H1 (cell line): ENCODE measurements around the gene TLCD2. TPM values are rescaled to one million over a fixed set of nuclear protein-coding genes. Genes with fewer than 3 reads are reported as not detected.

Experiments used
- CTBP2 ChIP-seq: IDR thresholded peaks from 2 replicates; pipeline ENCODE4 v1.7.0; 2011; ENCODE audit warnings: borderline replicate concordance, mild to moderate bottlenecking, moderate library complexity, mixed read lengths, low read length; ENCODE audit not compliant: insufficient read depth, insufficient read length
- E2F6 ChIP-seq: IDR thresholded peaks from 2 replicates; pipeline ENCODE4 v1.6.1; 2012; ENCODE audit warnings: inconsistent platforms
- EP300 ChIP-seq, 2 experiments: IDR thresholded peaks; 1 replicate in 1 of 2; 2 replicates in 1 of 2; pipeline ENCODE4 v1.6.1; 2011 to 2012; ENCODE audit warnings: low read depth in 2 of 2, low read length in 2 of 2, mild to moderate bottlenecking in 2 of 2, borderline replicate concordance in 1 of 2, inconsistent platforms in 1 of 2, moderate library complexity in 1 of 2
- polyA plus RNA-seq, 7 experiments: library from polyadenylated mRNA; depleted of rRNA in 3 of 7; stranded (reverse) in 5 of 7; unstranded in 2 of 7; fragments of >200 nt in 5 of 7; fragments of 200-250 nt in 2 of 7; gene quantifications; 1 replicate in 5 of 7; 2 replicates in 1 of 7; 4 replicates in 1 of 7; pipeline versions ENCODE4 v1.2.1 to v1.2.3, GENCODE V29; 2011 to 2013; ENCODE audit warnings: missing spikeins in 2 of 7, mixed read lengths in 2 of 7
- total RNA-seq: library from RNA; stranded (reverse); fragmentation: NEBNext Ultra II Directional; extraction: Animal tissue kit (Norgen Biotek cat#: 25700); gene quantifications from 2 replicates; pipeline ENCODE4 v1.2.1, GENCODE V29; 2021

Gene TLCD2
- total and polyA plus RNA-seq, 2 of the 8 experiments (the other 6 are each of a cell fraction or from before 2014, with no cell fraction given): 0.47 to 1.4 TPM

GRCh38 chr17:1661045-1661444 lies 49.1 kb downstream of the TLCD2 start (continued):
- TF ChIP-seq EP300 (IDR thresholded peaks at IDR 0.05; ENCODE audit: borderline replicate concordance in 1 of 2, low read depth in 2 of 2, low read length in 2 of 2) (no peak), E2F6 (no peak), CTBP2 (no peak)
